HEK293 (cell line): ENCODE results near the gene NDST4.

ENCODE experiments used
- GFI1B ChIP-seq: fragments of 450-650 bp; formaldehyde crosslinking; IDR thresholded peaks from 2 replicates; pipeline ENCODE4 v1.5.1; 2016; ENCODE audit warnings: missing biosample characterization, missing genetic modification characterization
- GLIS2 ChIP-seq: fragments of 450-650 bp; formaldehyde crosslinking; IDR thresholded peaks from 2 replicates; pipeline ENCODE4 v1.5.1; 2016; ENCODE audit warnings: missing biosample characterization, missing genetic modification characterization
- HOXD13 ChIP-seq: sonication (generic); formaldehyde crosslinking; IDR thresholded peaks from 2 replicates; pipeline ENCODE4 v1.8.0; 2022; ENCODE audit warnings: missing genetic modification reagents, borderline replicate concordance
- KLF7 ChIP-seq: fragments of 450-650 bp; formaldehyde crosslinking; IDR thresholded peaks from 2 replicates; pipeline ENCODE4 v1.5.1; 2016; ENCODE audit warnings: missing biosample characterization, missing genetic modification characterization, borderline replicate concordance
- PATZ1 ChIP-seq: fragments of 450-650 bp; formaldehyde crosslinking; IDR thresholded peaks from 2 replicates; pipeline ENCODE4 v1.5.1; 2016; ENCODE audit warnings: missing biosample characterization, missing genetic modification characterization
- PRDM2 ChIP-seq: fragments of 450-650 bp; formaldehyde crosslinking; IDR thresholded peaks from 2 replicates; pipeline ENCODE4 v1.5.1; 2016; ENCODE audit warnings: missing biosample characterization, missing genetic modification characterization, borderline replicate concordance
- PRDM6 ChIP-seq: fragments of 450-650 bp; formaldehyde crosslinking; IDR thresholded peaks from 2 replicates; pipeline ENCODE4 v1.5.1; 2017; ENCODE audit warnings: missing biosample characterization, missing genetic modification characterization
- SP2 ChIP-seq: fragments of 450-650 bp; formaldehyde crosslinking; IDR thresholded peaks from 2 replicates; pipeline ENCODE4 v1.5.1; 2016; ENCODE audit warnings: missing biosample characterization, missing genetic modification characterization
- YY1 ChIP-seq: fragments of 450-650 bp; formaldehyde crosslinking; IDR thresholded peaks from 2 replicates; pipeline ENCODE4 v1.5.1; 2018; ENCODE audit warnings: missing biosample characterization, missing genetic modification characterization
- ZNF10 ChIP-seq: fragments of 450-650 bp; formaldehyde crosslinking; IDR thresholded peaks from 2 replicates; pipeline ENCODE4 v1.5.1; 2017; ENCODE audit warnings: missing biosample characterization, missing genetic modification characterization
- ZNF138 ChIP-seq: fragments of 450-650 bp; formaldehyde crosslinking; IDR thresholded peaks from 2 replicates; pipeline ENCODE4 v1.5.1; 2016; ENCODE audit warnings: missing biosample characterization, missing genetic modification characterization, borderline replicate concordance
- ZNF140 ChIP-seq: fragments of 450-650 bp; formaldehyde crosslinking; IDR thresholded peaks from 2 replicates; pipeline ENCODE4 v1.5.1; 2016; ENCODE audit warnings: missing biosample characterization, missing genetic modification characterization
- ZNF155 ChIP-seq: fragments of 450-650 bp; formaldehyde crosslinking; IDR thresholded peaks from 2 replicates; pipeline ENCODE4 v1.5.1; 2016; ENCODE audit warnings: missing biosample characterization, missing genetic modification characterization
- ZNF2 ChIP-seq: fragments of 450-650 bp; formaldehyde crosslinking; IDR thresholded peaks from 2 replicates; pipeline ENCODE4 v1.5.1; 2016; ENCODE audit warnings: missing biosample characterization, missing genetic modification characterization
- ZNF473 ChIP-seq: fragments of 450-650 bp; formaldehyde crosslinking; IDR thresholded peaks from 2 replicates; pipeline ENCODE4 v1.5.1; 2017; ENCODE audit warnings: missing biosample characterization, missing genetic modification characterization
- ZNF548 ChIP-seq: fragments of 450-650 bp; formaldehyde crosslinking; IDR thresholded peaks from 2 replicates; pipeline ENCODE4 v1.5.1; 2016; ENCODE audit warnings: missing biosample characterization, missing genetic modification characterization
- ZNF549 ChIP-seq: fragments of 450-650 bp; IDR thresholded peaks from 2 replicates; pipeline ENCODE4 v1.5.1; 2018; ENCODE audit warnings: missing biosample characterization, missing genetic modification characterization, mild to moderate bottlenecking, inconsistent platforms, moderate library complexity
- ZNF585B ChIP-seq: fragments of 450-650 bp; formaldehyde crosslinking; IDR thresholded peaks from 2 replicates; pipeline ENCODE4 v1.5.1; 2016; ENCODE audit warnings: missing biosample characterization, missing genetic modification characterization
- ZNF664 ChIP-seq: fragments of 450-650 bp; formaldehyde crosslinking; IDR thresholded peaks from 2 replicates; pipeline ENCODE4 v1.5.1; 2016; ENCODE audit warnings: missing biosample characterization, missing genetic modification characterization
- ZNF704 ChIP-seq: fragments of 450-650 bp; formaldehyde crosslinking; IDR thresholded peaks from 2 replicates; pipeline ENCODE4 v1.5.1; 2016; ENCODE audit warnings: missing biosample characterization, missing genetic modification characterization
- ZNF777 ChIP-seq: fragments of 450-650 bp; formaldehyde crosslinking; IDR thresholded peaks from 2 replicates; pipeline ENCODE4 v1.5.1; 2017; ENCODE audit warnings: missing biosample characterization, missing genetic modification characterization, borderline replicate concordance
- ZNF792 ChIP-seq: fragments of 450-650 bp; formaldehyde crosslinking; IDR thresholded peaks from 2 replicates; pipeline ENCODE4 v1.5.1; 2016; ENCODE audit warnings: missing biosample characterization, missing genetic modification characterization
- TF ChIP-seq, protein P1 (sequence below): fragments of 450-650 bp; formaldehyde crosslinking; IDR thresholded peaks from 2 replicates; pipeline ENCODE4 v1.5.1; 2016; ENCODE audit warnings: missing biosample characterization, missing genetic modification characterization, low read depth
- TF ChIP-seq, protein P2 (sequence below): fragments of 450-650 bp; formaldehyde crosslinking; IDR thresholded peaks from 2 replicates; pipeline ENCODE4 v1.5.1; 2016; ENCODE audit warnings: missing biosample characterization, missing genetic modification characterization
- TF ChIP-seq, protein P3 (sequence below): sonication (generic); formaldehyde crosslinking; IDR thresholded peaks from 2 replicates; pipeline ENCODE4 v1.8.1; 2022; ENCODE audit warnings: mild to moderate bottlenecking, moderate library complexity, missing genetic modification reagents

The NDST4 gene

GRCh38 chr4:115128037-115128436 lies 14.6 kb upstream of the NDST4 start (continued):
- TF ChIP-seq, protein P1, sequence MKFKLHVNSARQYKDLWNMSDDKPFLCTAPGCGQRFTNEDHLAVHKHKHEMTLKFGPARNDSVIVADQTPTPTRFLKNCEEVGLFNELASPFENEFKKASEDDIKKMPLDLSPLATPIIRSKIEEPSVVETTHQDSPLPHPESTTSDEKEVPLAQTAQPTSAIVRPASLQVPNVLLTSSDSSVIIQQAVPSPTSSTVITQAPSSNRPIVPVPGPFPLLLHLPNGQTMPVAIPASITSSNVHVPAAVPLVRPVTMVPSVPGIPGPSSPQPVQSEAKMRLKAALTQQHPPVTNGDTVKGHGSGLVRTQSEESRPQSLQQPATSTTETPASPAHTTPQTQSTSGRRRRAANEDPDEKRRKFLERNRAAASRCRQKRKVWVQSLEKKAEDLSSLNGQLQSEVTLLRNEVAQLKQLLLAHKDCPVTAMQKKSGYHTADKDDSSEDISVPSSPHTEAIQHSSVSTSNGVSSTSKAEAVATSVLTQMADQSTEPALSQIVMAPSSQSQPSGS (tag by site-specific recombination) = peak; percentile 94
- TF ChIP-seq ZNF155 (tag by site-specific recombination) = no peak
- TF ChIP-seq ZNF140 (tag by site-specific recombination) = no peak
- TF ChIP-seq ZNF10 (tag by site-specific recombination) = 0 out of 2 replicates have a peak, but pooled peaks have one; percentile 42
- TF ChIP-seq, protein P2, sequence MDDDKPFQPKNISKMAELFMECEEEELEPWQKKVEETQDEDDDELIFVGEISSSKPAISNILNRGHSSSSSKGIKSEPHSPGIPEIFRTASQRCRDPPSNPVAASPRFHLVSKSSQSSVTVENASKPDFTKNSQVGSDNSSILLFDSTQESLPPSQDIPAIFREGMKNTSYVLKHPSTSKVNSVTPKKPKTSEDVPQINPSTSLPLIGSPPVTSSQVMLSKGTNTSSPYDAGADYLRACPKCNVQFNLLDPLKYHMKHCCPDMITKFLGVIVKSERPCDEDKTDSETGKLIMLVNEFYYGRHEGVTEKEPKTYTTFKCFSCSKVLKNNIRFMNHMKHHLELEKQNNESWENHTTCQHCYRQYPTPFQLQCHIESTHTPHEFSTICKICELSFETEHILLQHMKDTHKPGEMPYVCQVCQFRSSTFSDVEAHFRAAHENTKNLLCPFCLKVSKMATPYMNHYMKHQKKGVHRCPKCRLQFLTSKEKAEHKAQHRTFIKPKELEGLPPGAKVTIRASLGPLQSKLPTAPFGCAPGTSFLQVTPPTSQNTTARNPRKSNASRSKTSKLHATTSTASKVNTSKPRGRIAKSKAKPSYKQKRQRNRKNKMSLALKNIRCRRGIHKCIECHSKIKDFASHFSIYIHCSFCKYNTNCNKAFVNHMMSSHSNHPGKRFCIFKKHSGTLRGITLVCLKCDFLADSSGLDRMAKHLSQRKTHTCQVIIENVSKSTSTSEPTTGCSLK = no peak
- TF ChIP-seq ZNF585B = no peak
- no peak for TF ChIP-seq PRDM2 (tag by site-specific recombination)
- TF ChIP-seq ZNF792 (tag by site-specific recombination) = no peak
- TF ChIP-seq GFI1B (tag by site-specific recombination) = no peak
- no peak for TF ChIP-seq ZNF138
- TF ChIP-seq ZNF548 = no peak
- TF ChIP-seq ZNF2 (tag by site-specific recombination) = peak; percentile 25; the same call in 1 of the 2 replicates
- TF ChIP-seq HOXD13 (CRISPR knock-in tag) = no peak
- TF ChIP-seq PRDM6 (tag by site-specific recombination) = peak; percentile 87
- TF ChIP-seq ZNF549 (tag by site-specific recombination) = no peak
- no peak for TF ChIP-seq ZNF777 (tag by site-specific recombination)
- no peak for TF ChIP-seq ZNF704 (tag by site-specific recombination)
- TF ChIP-seq YY1 = no peak
- TF ChIP-seq, protein P3, sequence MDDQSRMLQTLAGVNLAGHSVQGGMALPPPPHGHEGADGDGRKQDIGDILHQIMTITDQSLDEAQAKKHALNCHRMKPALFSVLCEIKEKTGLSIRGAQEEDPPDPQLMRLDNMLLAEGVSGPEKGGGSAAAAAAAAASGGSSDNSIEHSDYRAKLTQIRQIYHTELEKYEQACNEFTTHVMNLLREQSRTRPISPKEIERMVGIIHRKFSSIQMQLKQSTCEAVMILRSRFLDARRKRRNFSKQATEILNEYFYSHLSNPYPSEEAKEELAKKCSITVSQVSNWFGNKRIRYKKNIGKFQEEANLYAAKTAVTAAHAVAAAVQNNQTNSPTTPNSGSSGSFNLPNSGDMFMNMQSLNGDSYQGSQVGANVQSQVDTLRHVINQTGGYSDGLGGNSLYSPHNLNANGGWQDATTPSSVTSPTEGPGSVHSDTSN (CRISPR knock-in tag) = no peak
- TF ChIP-seq ZNF473 (tag by site-specific recombination) = no peak
- 0 out of 2 replicates have a peak, but pooled peaks have one; percentile 37 for TF ChIP-seq PATZ1 (tag by site-specific recombination)
- TF ChIP-seq GLIS2 = no peak
- TF ChIP-seq ZNF664 = no peak
- peak; percentile 33; the same call in 1 of the 2 replicates for TF ChIP-seq SP2
- no peak for TF ChIP-seq KLF7 (tag by site-specific recombination)
